ENCODE results near the gene DCTN1. TPM values are rescaled to one million over a fixed set of nuclear protein-coding genes. Genes with fewer than 3 reads are reported as not detected.

The DCTN1 gene
- total and polyA plus RNA-seq, 2 donors (not counting 1 experiment from before 2014, with no cell fraction given): 133 to 228 TPM

GRCh38 chr2:74426181-74426758 is 46.2 kb upstream of the DCTN1 start:
- Histone ChIP-seq H2AFZ (ENCODE audit: low read length) (no peak overlapping the region), H3K9me3 (ENCODE audit: control insufficient read depth, insufficient read depth, low read depth, low read length) (no peaks in the 10 kb centered on the region), H3K27ac (ENCODE audit: insufficient read depth, low read length) (no peak overlapping the region), H3K9ac (ENCODE audit: insufficient read depth, low read length) (no peak overlapping the region), H3K27me3 (ENCODE audit: control insufficient read depth, insufficient read depth, low read length) (no peaks in the 10 kb centered on the region), H3K4me1 (ENCODE audit: control insufficient read depth, extremely low read depth, insufficient read depth, low read length) (peaks cover 5% of the 10 kb centered on the region), H3K36me3 (ENCODE audit: control insufficient read depth, insufficient read depth, low read length) (peaks cover 14% of the 10 kb centered on the region), H3K79me2 (ENCODE audit: control insufficient read depth, insufficient read depth, low read length) (no peaks in the 10 kb centered on the region), H3K4me2 (ENCODE audit: extremely low read depth, insufficient read depth, low read length) (no peak overlapping the region), H4K20me1 (ENCODE audit: control insufficient read depth, extremely low read depth, insufficient read depth, low read length) (no peaks in the 10 kb centered on the region), H3K4me3 (replicated peaks in 1 of 4; ENCODE audit: control extremely low read depth in 1 of 4, insufficient read depth in 1 of 4, low read depth in 3 of 4, low read length in 4 of 4) (no peak overlapping the region)
- DNase-seq (ENCODE audit: low read depth in 2 of 2): no peak
- no peak for TF ChIP-seq EZH2 (IDR thresholded peaks at IDR 0.05; ENCODE audit: low read length, missing control alignments)
- no peak for TF ChIP-seq CTCF (conservative IDR thresholded peaks at IDR 0.05 in 1 of 2, IDR thresholded peaks at IDR 0.05 in 1 of 2; ENCODE audit: low read depth in 1 of 2, low read length in 2 of 2)

- Histone ChIP-seq H3K27me3 (ENCODE audit: control insufficient read depth, insufficient read depth, low read length) (no peaks in the 10 kb centered on the region), H3K4me2 (ENCODE audit: extremely low read depth, insufficient read depth, low read length) (no peak overlapping the region), H3K9me3 (ENCODE audit: control insufficient read depth, insufficient read depth, low read depth, low read length) (no peaks in the 10 kb centered on the region), H4K20me1 (ENCODE audit: control insufficient read depth, extremely low read depth, insufficient read depth, low read length) (no peaks in the 10 kb centered on the region), H3K27ac (ENCODE audit: insufficient read depth, low read length) (no peak overlapping the region), H3K4me1 (ENCODE audit: control insufficient read depth, extremely low read depth, insufficient read depth, low read length) (peaks cover 5% of the 10 kb centered on the region), H2AFZ (ENCODE audit: low read length) (no peak overlapping the region), H3K79me2 (ENCODE audit: control insufficient read depth, insufficient read depth, low read length) (no peaks in the 10 kb centered on the region), H3K9ac (ENCODE audit: insufficient read depth, low read length) (no peak overlapping the region), H3K36me3 (ENCODE audit: control insufficient read depth, insufficient read depth, low read length) (peaks cover 12% of the 10 kb centered on the region), H3K4me3 (replicated peaks in 1 of 4; ENCODE audit: control extremely low read depth in 1 of 4, insufficient read depth in 1 of 4, low read depth in 3 of 4, low read length in 4 of 4) (no peak overlapping the region)
- TF ChIP-seq EZH2 (IDR thresholded peaks at IDR 0.05; ENCODE audit: low read length, missing control alignments) (no peak), CTCF (conservative IDR thresholded peaks at IDR 0.05 in 1 of 2, IDR thresholded peaks at IDR 0.05 in 1 of 2; ENCODE audit: low read depth in 1 of 2, low read length in 2 of 2) (no peak)
- no peak for DNase-seq (ENCODE audit: low read depth in 2 of 2)
Measured at GRCh38 chr2:74425523-74425922, 45.4 kb upstream of the DCTN1 start.

- H3K27ac ChIP-seq (ENCODE audit: insufficient read depth, low read length): no peak overlapping the region
- no peak overlapping the region for H2AFZ ChIP-seq (ENCODE audit: low read length)
- H3K79me2 ChIP-seq (ENCODE audit: control insufficient read depth, insufficient read depth, low read length): no peaks in the 10 kb centered on the region
- TF ChIP-seq EZH2 (IDR thresholded peaks at IDR 0.05; ENCODE audit: low read length, missing control alignments) (no peak), CTCF (conservative IDR thresholded peaks at IDR 0.05 in 1 of 2, IDR thresholded peaks at IDR 0.05 in 1 of 2; ENCODE audit: low read depth in 1 of 2, low read length in 2 of 2) (no peak)
- no peak overlapping the region for H3K4me2 ChIP-seq (ENCODE audit: extremely low read depth, insufficient read depth, low read length)
- no peak overlapping the region for H3K4me3 ChIP-seq (replicated peaks in 1 of 4; ENCODE audit: control extremely low read depth in 1 of 4, insufficient read depth in 1 of 4, low read depth in 3 of 4, low read length in 4 of 4)
- H3K4me1 ChIP-seq (ENCODE audit: control insufficient read depth, extremely low read depth, insufficient read depth, low read length): peaks cover 5% of the 10 kb centered on the region
- peaks cover 12% of the 10 kb centered on the region for H3K36me3 ChIP-seq (ENCODE audit: control insufficient read depth, insufficient read depth, low read length)
- no peaks in the 10 kb centered on the region for H3K27me3 ChIP-seq (ENCODE audit: control insufficient read depth, insufficient read depth, low read length)
- H3K9ac ChIP-seq (ENCODE audit: insufficient read depth, low read length): no peak overlapping the region
- no peaks in the 10 kb centered on the region for H3K9me3 ChIP-seq (ENCODE audit: control insufficient read depth, insufficient read depth, low read depth, low read length)
- H4K20me1 ChIP-seq (ENCODE audit: control insufficient read depth, extremely low read depth, insufficient read depth, low read length): no peaks in the 10 kb centered on the region
- DNase-seq (ENCODE audit: low read depth in 2 of 2): no peak
Measured at GRCh38 chr2:74424995-74425406, 44.9 kb upstream of the DCTN1 start.
